ENCODE data around the gene NIPA2.

NIPA2 gene

DNA sequence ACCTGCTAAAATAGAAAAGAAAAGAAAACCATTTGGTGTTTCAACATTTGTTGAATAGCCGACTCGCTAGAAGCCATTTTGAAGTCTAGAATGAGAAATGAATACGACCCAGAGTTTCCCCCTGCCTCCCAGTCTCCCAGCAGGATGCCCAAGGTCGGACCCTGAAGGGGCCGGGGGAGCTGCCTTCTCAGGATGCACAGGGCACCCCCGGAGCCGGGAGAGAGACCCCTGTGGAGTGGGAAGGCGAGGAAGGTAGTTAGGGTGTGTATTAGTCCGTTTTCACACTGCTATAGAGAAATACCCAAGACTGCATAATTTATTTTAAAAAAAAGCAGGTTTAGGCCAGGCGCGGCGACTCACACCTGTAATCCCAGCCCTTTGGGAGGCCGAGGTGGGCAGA lies 44.7 kb downstream of the NIPA2 start:
- TF ChIP-seq, protein P1, sequence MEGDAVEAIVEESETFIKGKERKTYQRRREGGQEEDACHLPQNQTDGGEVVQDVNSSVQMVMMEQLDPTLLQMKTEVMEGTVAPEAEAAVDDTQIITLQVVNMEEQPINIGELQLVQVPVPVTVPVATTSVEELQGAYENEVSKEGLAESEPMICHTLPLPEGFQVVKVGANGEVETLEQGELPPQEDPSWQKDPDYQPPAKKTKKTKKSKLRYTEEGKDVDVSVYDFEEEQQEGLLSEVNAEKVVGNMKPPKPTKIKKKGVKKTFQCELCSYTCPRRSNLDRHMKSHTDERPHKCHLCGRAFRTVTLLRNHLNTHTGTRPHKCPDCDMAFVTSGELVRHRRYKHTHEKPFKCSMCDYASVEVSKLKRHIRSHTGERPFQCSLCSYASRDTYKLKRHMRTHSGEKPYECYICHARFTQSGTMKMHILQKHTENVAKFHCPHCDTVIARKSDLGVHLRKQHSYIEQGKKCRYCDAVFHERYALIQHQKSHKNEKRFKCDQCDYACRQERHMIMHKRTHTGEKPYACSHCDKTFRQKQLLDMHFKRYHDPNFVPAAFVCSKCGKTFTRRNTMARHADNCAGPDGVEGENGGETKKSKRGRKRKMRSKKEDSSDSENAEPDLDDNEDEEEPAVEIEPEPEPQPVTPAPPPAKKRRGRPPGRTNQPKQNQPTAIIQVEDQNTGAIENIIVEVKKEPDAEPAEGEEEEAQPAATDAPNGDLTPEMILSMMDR (IDR thresholded peaks at IDR 0.05; ENCODE audit: low read depth, low read length): no peak
- H3K4me3 ChIP-seq (ENCODE audit: low read depth, low read length): no peak overlapping the region

DNA sequence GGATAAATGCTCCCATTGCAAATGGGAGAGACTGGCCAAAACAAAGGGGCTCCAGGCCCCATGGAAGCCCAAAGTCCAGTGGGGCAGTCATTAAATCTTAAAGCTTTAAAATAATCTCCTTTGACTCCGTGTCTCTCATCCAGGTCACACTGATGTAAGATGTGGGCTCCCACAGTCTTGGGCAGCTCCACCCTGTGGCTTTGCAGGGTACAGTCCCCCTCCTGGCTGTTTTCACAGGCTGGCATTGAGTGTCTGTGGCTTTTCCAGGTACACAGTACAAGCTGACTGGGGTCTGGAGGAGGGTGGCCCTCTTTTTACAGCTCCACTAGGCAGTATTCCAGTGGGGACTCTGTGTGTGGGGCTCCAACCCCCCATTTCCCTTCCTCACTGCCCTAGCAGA lies 45.9 kb downstream of the NIPA2 start:
- H3K4me3 ChIP-seq (ENCODE audit: low read depth, low read length): no peak overlapping the region
- TF ChIP-seq, protein P1 (IDR thresholded peaks at IDR 0.05; ENCODE audit: low read depth, low read length): no peak

DNA sequence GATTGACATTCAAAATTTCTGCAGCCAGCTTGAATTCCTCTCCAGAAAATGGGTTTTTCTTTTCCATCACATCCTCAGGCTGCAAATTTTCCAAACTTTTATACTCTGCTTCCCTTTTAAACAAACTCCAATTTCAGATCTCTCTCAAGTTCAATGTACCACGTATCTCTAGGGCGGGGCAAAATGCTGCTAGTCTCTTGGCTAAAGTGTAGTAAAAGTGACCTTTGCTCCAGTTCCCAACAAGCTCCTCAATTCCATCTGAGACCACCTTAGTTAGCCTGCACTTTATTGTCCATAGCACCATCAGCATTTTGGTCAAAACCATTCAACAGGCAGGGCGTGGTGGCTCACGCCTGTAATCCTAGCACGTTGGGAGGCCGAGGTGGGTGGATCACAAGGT lies 46.7 kb downstream of the NIPA2 start:
- no peak overlapping the region for H3K4me3 ChIP-seq (ENCODE audit: low read depth, low read length)
- TF ChIP-seq, protein P1 (IDR thresholded peaks at IDR 0.05; ENCODE audit: low read depth, low read length): no peak

DNA sequence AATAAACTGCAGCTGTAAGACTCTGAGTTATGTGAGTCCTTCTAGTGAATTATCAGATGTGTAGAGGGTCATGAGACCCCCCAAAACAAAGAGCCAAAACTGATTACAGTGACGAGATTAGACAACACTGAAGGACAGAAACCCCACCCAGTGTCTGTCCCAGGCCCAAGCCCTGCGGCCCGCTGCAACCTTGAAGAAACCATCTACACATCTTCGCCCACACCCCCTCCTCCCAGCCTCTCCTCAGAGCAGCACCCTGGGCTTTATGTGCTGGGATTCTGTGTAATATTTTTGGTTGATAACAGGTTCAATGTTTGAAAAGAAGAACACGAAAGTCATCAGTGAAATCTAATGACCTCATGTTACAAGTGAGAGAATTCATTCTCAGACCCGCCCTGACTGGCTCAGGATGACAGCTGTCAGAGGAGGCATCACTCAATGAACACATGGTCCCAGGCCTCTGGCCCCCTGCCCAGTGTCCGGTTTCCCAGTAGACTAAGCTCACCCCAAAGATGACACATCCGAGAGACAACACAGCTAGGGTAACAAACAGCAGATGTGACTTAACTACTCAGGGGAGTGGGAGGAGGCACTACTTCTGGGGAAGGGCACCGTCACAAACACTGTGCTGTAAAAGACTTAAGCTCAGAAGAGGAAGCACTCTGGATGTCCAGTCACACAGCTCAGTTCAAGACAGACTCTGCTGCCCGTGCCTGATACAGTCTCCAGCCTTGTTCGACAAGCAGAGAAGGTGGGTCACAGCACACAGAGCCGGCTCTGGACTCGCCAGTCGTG lies 48.9 kb downstream of the NIPA2 start:
- TF ChIP-seq, protein P1 (IDR thresholded peaks at IDR 0.05; ENCODE audit: low read depth, low read length): no peak
- no peak overlapping the region for H3K4me3 ChIP-seq (ENCODE audit: low read depth, low read length)

DNA sequence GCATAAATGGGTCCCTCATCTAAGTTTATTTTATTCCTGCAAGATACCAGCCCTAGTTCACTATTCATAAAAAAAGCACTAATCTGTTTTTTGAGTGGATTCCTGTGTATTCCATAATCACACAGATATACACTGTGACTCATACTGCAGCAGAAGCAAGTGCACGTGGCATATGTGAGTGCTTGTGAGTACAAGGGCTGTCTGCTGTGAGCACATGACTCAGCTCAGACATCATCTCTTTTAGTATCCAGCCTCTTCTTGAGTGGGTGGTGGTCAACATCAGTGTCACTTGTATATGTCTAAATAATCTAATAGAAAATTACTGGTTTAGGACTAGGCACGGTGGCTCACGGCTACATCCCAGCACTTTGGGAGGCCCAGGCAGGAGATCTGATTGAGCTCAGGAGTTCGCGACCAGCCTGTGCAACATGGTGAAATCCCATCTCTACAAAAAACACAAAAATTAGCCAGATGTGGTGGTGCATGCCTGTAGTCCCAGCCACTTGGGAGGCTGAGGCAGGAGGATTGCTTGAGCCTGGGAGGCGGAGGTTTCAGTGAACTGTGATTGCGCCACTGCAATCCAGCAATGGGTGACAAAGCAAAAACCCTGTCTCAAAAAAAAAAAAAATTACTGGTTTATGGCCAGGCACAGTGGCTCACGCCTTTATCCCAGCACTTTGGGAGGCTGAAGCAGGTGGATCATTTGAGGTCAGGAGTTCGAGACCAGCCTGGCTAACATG lies 49.8 kb downstream of the NIPA2 start:
- no peak overlapping the region for H3K4me3 ChIP-seq (ENCODE audit: low read depth, low read length)
- TF ChIP-seq, protein P1 (IDR thresholded peaks at IDR 0.05; ENCODE audit: low read depth, low read length): no peak

DNA sequence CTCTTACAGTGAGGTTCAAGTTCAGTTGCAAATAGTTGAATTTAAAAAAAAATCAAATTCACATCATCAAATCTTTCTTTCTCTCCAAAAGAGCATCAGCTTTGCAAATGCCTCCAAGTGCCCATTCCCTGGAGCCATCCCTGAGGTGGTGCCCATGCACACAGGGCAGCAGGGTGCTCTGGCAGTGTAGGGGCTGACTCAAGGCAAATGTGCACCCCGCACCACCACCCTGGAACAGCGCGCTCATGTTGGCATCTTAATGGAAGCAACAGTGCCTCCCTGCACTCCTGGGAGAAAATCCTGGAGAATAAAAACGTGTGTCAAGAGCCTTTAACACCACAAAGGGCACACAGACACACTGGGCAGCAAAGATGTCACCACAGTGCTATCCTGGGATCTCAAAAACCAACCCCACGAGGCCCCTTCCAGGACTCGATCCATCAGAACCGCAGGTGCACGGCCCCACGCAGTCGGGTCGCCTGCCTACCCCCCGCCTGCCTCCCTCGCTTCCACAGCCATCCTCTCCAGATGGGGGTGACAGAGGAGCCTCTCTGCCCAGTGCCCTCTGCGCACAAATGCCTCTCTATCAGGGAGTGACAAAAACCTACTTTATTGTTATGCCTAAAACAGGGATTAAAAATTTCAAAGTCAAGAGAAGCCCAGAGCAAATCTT lies 50.8 kb downstream of the NIPA2 start:
- TF ChIP-seq, protein P1 (IDR thresholded peaks at IDR 0.05; ENCODE audit: low read depth, low read length): no peak

More for the DNA sequence above, 50.8 kb downstream of the NIPA2 start:
- no peak overlapping the region for H3K4me3 ChIP-seq (ENCODE audit: low read depth, low read length)
